SU-DHL-6 (cell line): ENCODE measurements around the gene FOXR1.

Source experiments
- H2AFZ ChIP-seq: fragments of 200-600 bp; sonication (generic); 2 replicates; pipeline ENCODE4 v1.6.1; 2014; ENCODE audit warnings: low read depth, mild to moderate bottlenecking, moderate library complexity, mixed read lengths, antibody characterized with exemption, low read length; ENCODE audit not compliant: severe bottlenecking
- H3F3A ChIP-seq: fragments of 200-600 bp; shearing (Covaris generic); 2 replicates; pipeline ENCODE4 v1.6.0; 2016; ENCODE audit warnings: antibody characterized with exemption, mild to moderate bottlenecking; ENCODE audit not compliant: insufficient read depth
- H3K27ac ChIP-seq: fragments of 200-600 bp; sonication (generic); 2 replicates; pipeline ENCODE4 v1.5.1; 2016; ENCODE audit warnings: low read depth, mild to moderate bottlenecking, low read length, moderate library complexity, mixed read lengths
- H3K27me3 ChIP-seq: fragments of 200-600 bp; sonication (generic), shearing (Covaris generic); 2 replicates; pipeline ENCODE4 v1.6.0; 2014; ENCODE audit warnings: mild to moderate bottlenecking, low read length
- H3K36me3 ChIP-seq: fragments of 200-600 bp; sonication (generic); 2 replicates; pipeline ENCODE4 v1.6.1; 2014; ENCODE audit warnings: mild to moderate bottlenecking, low read length, mixed read lengths
- H3K4me2 ChIP-seq: fragments of 300-600, 200-600 bp; shearing (Covaris generic), sonication (generic); 2 replicates; pipeline ENCODE4 v1.6.0; 2014; ENCODE audit warnings: low read length, low read depth, mild to moderate bottlenecking; ENCODE audit not compliant: poor library complexity, severe bottlenecking
- H3K4me3 ChIP-seq: fragments of 200-600 bp; sonication (generic); 2 replicates; pipeline ENCODE4 v1.5.1; 2014; ENCODE audit warnings: antibody characterized with exemption, low read length, mild to moderate bottlenecking, mixed read lengths; ENCODE audit not compliant: insufficient read depth, poor library complexity, severe bottlenecking
- H3K79me2 ChIP-seq: fragments of 200-600 bp; sonication (generic); 2 replicates; pipeline ENCODE4 v1.6.1; 2014; ENCODE audit warnings: mild to moderate bottlenecking, low read length, moderate library complexity; ENCODE audit not compliant: insufficient read depth
- H3K9ac ChIP-seq: fragments of 200-600 bp; sonication (generic); 2 replicates; pipeline ENCODE4 v1.7.0; 2014; ENCODE audit warnings: mild to moderate bottlenecking, low read length
- H3K9me2 ChIP-seq: fragments of 200-600 bp; sonication (generic); replicated peaks from 2 replicates; pipeline ENCODE4 v1.6.1; 2014; ENCODE audit warnings: low read length; ENCODE audit not compliant: insufficient read depth
- H3K9me3 ChIP-seq: fragments of 200-600 bp; sonication (generic); 2 replicates; pipeline ENCODE4 v1.6.1; 2014; ENCODE audit warnings: low read length, mixed read lengths; ENCODE audit not compliant: insufficient read depth
- H4K20me1 ChIP-seq: fragments of 200-600 bp; sonication (generic); 2 replicates; pipeline ENCODE4 v1.6.1; 2014; ENCODE audit warnings: low read depth, mild to moderate bottlenecking, antibody characterized with exemption, low read length, moderate library complexity, mixed read lengths
- EZH2phosphoT487 ChIP-seq: fragments of 200-600 bp; sonication (generic), shearing (Covaris generic); conservative IDR thresholded peaks from 2 replicates; pipeline ENCODE4 v1.6.1; 2018; ENCODE audit warnings: mild to moderate bottlenecking, antibody characterized with exemption, low read length, moderate library complexity, mixed read lengths
- TF ChIP-seq, protein P1 (sequence below): fragments of 200-600 bp; sonication (generic); IDR thresholded peaks from one replicate; pipeline ENCODE4 v1.5.1; 2017; ENCODE audit warnings: antibody characterized with exemption, mild to moderate bottlenecking, low read length, moderate library complexity; ENCODE audit not compliant: insufficient read depth, poor library complexity, severe bottlenecking

The FOXR1 gene, protein sequence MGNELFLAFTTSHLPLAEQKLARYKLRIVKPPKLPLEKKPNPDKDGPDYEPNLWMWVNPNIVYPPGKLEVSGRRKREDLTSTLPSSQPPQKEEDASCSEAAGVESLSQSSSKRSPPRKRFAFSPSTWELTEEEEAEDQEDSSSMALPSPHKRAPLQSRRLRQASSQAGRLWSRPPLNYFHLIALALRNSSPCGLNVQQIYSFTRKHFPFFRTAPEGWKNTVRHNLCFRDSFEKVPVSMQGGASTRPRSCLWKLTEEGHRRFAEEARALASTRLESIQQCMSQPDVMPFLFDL

DNA sequence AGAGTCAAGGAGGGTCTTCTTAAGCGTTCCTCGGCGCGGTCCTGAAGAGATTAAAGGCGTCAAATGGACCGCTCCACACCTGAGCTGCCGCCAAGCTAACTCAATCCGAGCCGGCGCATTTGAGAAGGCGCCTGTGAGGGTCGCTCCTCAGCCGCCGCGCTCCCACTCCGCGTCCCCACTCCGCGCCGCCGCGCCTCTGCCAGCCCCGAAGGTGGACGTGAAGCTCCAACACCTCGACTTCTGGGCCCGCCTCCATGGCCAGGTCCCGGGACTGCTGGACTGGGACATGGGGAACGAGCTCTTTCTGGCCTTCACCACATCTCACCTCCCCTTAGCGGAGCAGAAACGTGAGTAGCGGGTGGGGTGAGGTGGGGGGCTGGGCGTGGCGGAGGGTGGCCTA lies at the start of gene FOXR1:
Gene FOXR1 (plus strand): TSS at position 116 of the 400 bp plus-strand sequence. CDS start 171 bp downstream, at position 287.
- Histone ChIP-seq H3K36me3 (no peaks in the 10 kb centered on the region), H3K79me2 (no peaks in the 10 kb centered on the region), H3F3A (no peaks in the 10 kb centered on the region), H3K9me3 (no peaks in the 10 kb centered on the region), H3K27ac (no peak within 1 kb of the TSS), H3K4me2 (no peak within 1 kb of the TSS), H3K9ac (no peak within 1 kb of the TSS), H3K27me3 (no peaks in the 10 kb centered on the region), H3K9me2 (no peaks in the 10 kb centered on the region), H4K20me1 (no peaks in the 10 kb centered on the region), H2AFZ (no peak within 1 kb of the TSS), H3K4me3 (no peak within 1 kb of the TSS)
- TF ChIP-seq, protein P1, sequence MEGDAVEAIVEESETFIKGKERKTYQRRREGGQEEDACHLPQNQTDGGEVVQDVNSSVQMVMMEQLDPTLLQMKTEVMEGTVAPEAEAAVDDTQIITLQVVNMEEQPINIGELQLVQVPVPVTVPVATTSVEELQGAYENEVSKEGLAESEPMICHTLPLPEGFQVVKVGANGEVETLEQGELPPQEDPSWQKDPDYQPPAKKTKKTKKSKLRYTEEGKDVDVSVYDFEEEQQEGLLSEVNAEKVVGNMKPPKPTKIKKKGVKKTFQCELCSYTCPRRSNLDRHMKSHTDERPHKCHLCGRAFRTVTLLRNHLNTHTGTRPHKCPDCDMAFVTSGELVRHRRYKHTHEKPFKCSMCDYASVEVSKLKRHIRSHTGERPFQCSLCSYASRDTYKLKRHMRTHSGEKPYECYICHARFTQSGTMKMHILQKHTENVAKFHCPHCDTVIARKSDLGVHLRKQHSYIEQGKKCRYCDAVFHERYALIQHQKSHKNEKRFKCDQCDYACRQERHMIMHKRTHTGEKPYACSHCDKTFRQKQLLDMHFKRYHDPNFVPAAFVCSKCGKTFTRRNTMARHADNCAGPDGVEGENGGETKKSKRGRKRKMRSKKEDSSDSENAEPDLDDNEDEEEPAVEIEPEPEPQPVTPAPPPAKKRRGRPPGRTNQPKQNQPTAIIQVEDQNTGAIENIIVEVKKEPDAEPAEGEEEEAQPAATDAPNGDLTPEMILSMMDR = no peak
- no peak for TF ChIP-seq EZH2phosphoT487

DNA sequence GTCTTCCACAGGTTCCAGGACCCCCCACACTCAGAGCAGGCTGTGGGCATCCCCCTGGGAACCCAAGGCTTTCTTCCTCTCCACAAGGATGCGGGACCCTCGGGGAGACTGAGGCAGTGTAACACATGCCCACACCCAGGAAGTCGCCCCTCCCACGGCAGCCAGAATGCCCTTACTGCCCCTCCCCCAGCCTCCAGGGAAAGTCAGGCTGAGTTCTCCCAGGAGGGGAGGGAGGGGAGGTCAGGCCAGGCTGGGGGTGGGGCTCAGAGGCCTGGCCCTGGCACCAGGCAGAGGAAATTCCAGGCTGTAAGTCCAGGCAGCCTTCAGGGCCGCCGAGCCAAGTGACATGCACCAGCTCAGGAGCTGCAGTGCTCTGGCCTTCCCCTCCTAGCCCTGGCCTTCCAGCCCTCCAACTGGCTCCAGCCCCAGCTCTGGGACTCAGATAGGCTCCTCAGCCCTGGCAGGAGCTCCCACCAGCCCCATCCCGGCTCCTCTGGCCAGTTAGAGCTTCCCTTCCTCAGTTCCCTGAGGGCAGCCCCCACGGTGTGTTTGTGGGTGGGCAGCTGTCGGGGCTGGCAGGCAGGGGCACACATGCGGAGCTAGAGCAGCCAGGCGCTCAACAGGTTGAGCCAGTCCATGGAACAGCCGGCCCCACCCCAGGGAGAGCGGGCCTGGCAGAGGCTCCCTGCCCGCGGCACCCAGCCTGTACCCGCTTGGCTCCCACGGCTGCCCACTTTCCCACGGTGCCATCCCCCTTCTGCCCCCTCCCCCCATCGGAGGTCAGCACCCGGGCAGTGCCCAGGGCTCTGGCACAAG lies 49.4 kb upstream of the FOXR1 start:
- Histone ChIP-seq H2AFZ (no peak overlapping the region), H3K27me3 (no peaks in the 10 kb centered on the region), H3F3A (peaks cover 12% of the 10 kb centered on the region; the same call in 1 of the 2 replicates), H4K20me1 (no peaks in the 10 kb centered on the region), H3K9me3 (no peaks in the 10 kb centered on the region), H3K79me2 (no peaks in the 10 kb centered on the region), H3K4me3 (no peak overlapping the region), H3K9ac (no peak overlapping the region), H3K27ac (no peak overlapping the region), H3K4me2 (no peak overlapping the region), H3K9me2 (no peaks in the 10 kb centered on the region), H3K36me3 (no peaks in the 10 kb centered on the region)
- no peak for TF ChIP-seq EZH2phosphoT487
- TF ChIP-seq, protein P1 = no peak

DNA sequence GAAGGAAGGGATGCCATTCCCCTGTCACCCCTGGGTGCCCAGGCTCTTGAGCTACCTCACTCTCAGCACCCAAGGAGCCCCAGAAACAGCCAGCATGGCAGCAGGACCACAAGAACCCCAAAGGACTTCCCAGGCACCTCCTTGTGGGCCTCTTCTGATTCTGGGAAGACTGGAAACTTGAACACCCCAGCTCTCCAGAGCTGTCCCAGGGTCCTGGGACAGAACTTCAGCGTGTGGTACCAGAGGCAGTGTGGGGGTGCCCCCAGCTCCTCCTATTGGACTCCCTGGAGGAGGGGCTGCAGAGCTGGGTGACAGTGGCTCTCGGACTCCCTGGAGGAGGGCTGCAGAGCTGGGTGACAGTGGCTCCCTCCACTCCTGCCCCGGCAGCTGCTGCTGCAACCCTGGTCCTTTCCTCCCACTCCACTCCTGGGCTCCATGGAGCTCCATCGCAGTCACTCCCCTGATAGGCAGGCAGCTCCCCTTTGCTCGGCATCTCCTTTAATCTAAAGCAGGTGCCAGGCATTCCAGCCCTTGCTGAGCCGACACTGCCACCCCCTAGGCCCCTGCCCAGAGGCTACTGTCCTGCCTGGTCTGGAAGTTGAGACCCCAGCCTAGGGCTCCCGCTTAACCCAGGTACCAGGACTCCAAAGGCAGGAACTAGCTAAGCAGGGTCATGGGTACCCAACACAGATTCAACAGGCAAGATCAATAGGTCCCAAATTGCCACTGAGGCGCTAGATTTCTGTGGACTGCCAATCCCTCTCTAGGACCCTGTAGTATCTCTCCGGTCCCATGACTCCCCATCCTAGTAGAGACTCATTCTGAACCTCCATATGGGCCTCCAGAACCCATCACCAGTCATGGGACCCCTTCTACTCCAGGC lies 48.6 kb upstream of the FOXR1 start:
- Histone ChIP-seq H2AFZ (no peak overlapping the region), H3K4me3 (no peak overlapping the region), H3K36me3 (no peaks in the 10 kb centered on the region), H3K27ac (no peak overlapping the region), H3K9me2 (no peaks in the 10 kb centered on the region), H3K9me3 (no peaks in the 10 kb centered on the region), H4K20me1 (no peaks in the 10 kb centered on the region), H3K79me2 (no peaks in the 10 kb centered on the region), H3K27me3 (no peaks in the 10 kb centered on the region), H3F3A (peaks cover 19% of the 10 kb centered on the region), H3K9ac (no peak overlapping the region), H3K4me2 (no peak overlapping the region)
- TF ChIP-seq EZH2phosphoT487 = no peak
- TF ChIP-seq, protein P1 = no peak
